MM.1S (cell line): ENCODE data around the gene SH3D19.

Source experiments
- DNase-seq: peaks from one replicate; pipeline ENCODE4 v3.0.0-alpha.2; 2015
- H2AFZ ChIP-seq: fragments of 300-600 bp; sonication (generic); 2 replicates; pipeline ENCODE4 v1.6.0; 2016; ENCODE audit warnings: antibody characterized with exemption, low read length
- H3F3A ChIP-seq: fragments of 300-600 bp; sonication (generic); 2 replicates; pipeline ENCODE4 v1.6.1; 2016; ENCODE audit warnings: mild to moderate bottlenecking, antibody characterized with exemption, low read length, moderate library complexity, mixed read lengths; ENCODE audit not compliant: insufficient read depth
- H3K27ac ChIP-seq: fragments of 300-600 bp; sonication (generic); 2 replicates; pipeline ENCODE4 v1.5.1; 2016; ENCODE audit warnings: mild to moderate bottlenecking, low read length
- H3K27me3 ChIP-seq: fragments of 300-600 bp; sonication (generic); replicated peaks from 2 replicates; pipeline ENCODE4 v1.6.0; 2016; ENCODE audit warnings: low read length; ENCODE audit not compliant: insufficient read depth
- H3K36me3 ChIP-seq: fragments of 300-600 bp; sonication (generic); replicated peaks from 2 replicates; pipeline ENCODE4 v1.6.1; 2016; ENCODE audit warnings: mild to moderate bottlenecking, low read length, mixed read lengths; ENCODE audit not compliant: insufficient read depth
- H3K4me1 ChIP-seq: fragments of 300-600 bp; sonication (generic); 2 replicates; pipeline ENCODE4 v1.6.1; 2016; ENCODE audit warnings: low read length, mixed read lengths
- H3K4me2 ChIP-seq: fragments of 300-600 bp; sonication (generic); 2 replicates; pipeline ENCODE4 v1.6.0; 2016; ENCODE audit warnings: low read depth, low read length
- H3K4me3 ChIP-seq: fragments of 300-600 bp; sonication (generic); 2 replicates; pipeline ENCODE4 v1.5.1; 2016; ENCODE audit warnings: low read length, mixed read lengths
- H3K79me2 ChIP-seq: fragments of 300-600 bp; sonication (generic); 2 replicates; pipeline ENCODE4 v1.6.1; 2016; ENCODE audit warnings: mixed run types, low read length, mixed read lengths
- H3K9ac ChIP-seq: fragments of 300-600 bp; sonication (generic); 2 replicates; pipeline ENCODE4 v1.6.1; 2016; ENCODE audit warnings: low read length, mixed read lengths
- H3K9me2 ChIP-seq: fragments of 300-600 bp; sonication (generic); replicated peaks from 2 replicates; pipeline ENCODE4 v1.6.1; 2016; ENCODE audit warnings: mild to moderate bottlenecking, low read length, mixed read lengths; ENCODE audit not compliant: insufficient read depth
- H3K9me3 ChIP-seq: fragments of 300-600 bp; sonication (generic); replicated peaks from 2 replicates; pipeline ENCODE4 v1.6.1; 2016; ENCODE audit warnings: mild to moderate bottlenecking, low read length, mixed read lengths; ENCODE audit not compliant: insufficient read depth
- H4K20me1 ChIP-seq: fragments of 300-600 bp; sonication (generic); 2 replicates; pipeline ENCODE4 v1.6.1; 2016; ENCODE audit warnings: mild to moderate bottlenecking, low read length, moderate library complexity, mixed read lengths; ENCODE audit not compliant: insufficient read depth
- CTCF ChIP-seq: fragments of 300-600 bp; sonication (generic); IDR thresholded peaks from 2 replicates; pipeline ENCODE4 v1.5.1; 2016; ENCODE audit warnings: antibody characterized with exemption, low read length, mixed read lengths
- EZH2 ChIP-seq: fragments of 300-600 bp; sonication (generic); optimal IDR thresholded peaks from 2 replicates; pipeline ENCODE3; 2017; ENCODE audit warnings: low read depth, mild to moderate bottlenecking, antibody characterized with exemption, low read length, mixed read lengths
- EZH2phosphoT487 ChIP-seq: fragments of 300-600 bp; sonication (generic); IDR thresholded peaks from 2 replicates; pipeline ENCODE4 v1.6.1; 2018; ENCODE audit warnings: antibody characterized with exemption, low read length

The SH3D19 gene

GRCh38 chr4:151297170-151297569 lies 28.2 kb downstream of the SH3D19 start:
- no peaks in the 10 kb centered on the region for H3K27me3 ChIP-seq
- H3K4me2 ChIP-seq, result no peak overlapping the region
- H4K20me1 ChIP-seq, result no peaks in the 10 kb centered on the region
- H3K4me3 ChIP-seq, result no peak overlapping the region
- H3K9ac ChIP-seq, result no peak overlapping the region
- no peaks in the 10 kb centered on the region for H3K36me3 ChIP-seq
- no peaks in the 10 kb centered on the region for H3K79me2 ChIP-seq
- H2AFZ ChIP-seq, result no peak overlapping the region
- H3K4me1 ChIP-seq, result no peaks in the 10 kb centered on the region
- no peaks in the 10 kb centered on the region for H3K9me3 ChIP-seq
- no peaks in the 10 kb centered on the region for H3K9me2 ChIP-seq
- no peak overlapping the region for H3K27ac ChIP-seq
- TF ChIP-seq EZH2phosphoT487, result no peak
- no peak for TF ChIP-seq EZH2
- TF ChIP-seq CTCF, result no peak
- DNase-seq, result no peak
- no peaks in the 10 kb centered on the region for H3F3A ChIP-seq

GRCh38 chr4:151296227-151296626 lies 29.2 kb downstream of the SH3D19 start:
- Histone ChIP-seq H3K9me3 (no peaks in the 10 kb centered on the region), H3K4me3 (no peak overlapping the region), H3K4me1 (no peaks in the 10 kb centered on the region), H2AFZ (no peak overlapping the region), H3K79me2 (no peaks in the 10 kb centered on the region), H3K9me2 (no peaks in the 10 kb centered on the region), H3K27me3 (no peaks in the 10 kb centered on the region), H3K36me3 (no peaks in the 10 kb centered on the region), H3K9ac (no peak overlapping the region), H4K20me1 (no peaks in the 10 kb centered on the region), H3K4me2 (no peak overlapping the region), H3K27ac (no peak overlapping the region), H3F3A (no peaks in the 10 kb centered on the region)
- no peak for DNase-seq
- TF ChIP-seq EZH2 (no peak), CTCF (no peak), EZH2phosphoT487 (no peak)

- TF ChIP-seq CTCF, result no peak
- no peak for TF ChIP-seq EZH2phosphoT487
- no peak for TF ChIP-seq EZH2
- H3K9ac ChIP-seq, result no peak overlapping the region
- H3K4me3 ChIP-seq, result no peak overlapping the region
- no peak for DNase-seq
- no peaks in the 10 kb centered on the region for H3K36me3 ChIP-seq
- H4K20me1 ChIP-seq, result no peaks in the 10 kb centered on the region
- no peaks in the 10 kb centered on the region for H3K79me2 ChIP-seq
- no peaks in the 10 kb centered on the region for H3K4me1 ChIP-seq
- H3K9me2 ChIP-seq, result no peaks in the 10 kb centered on the region
- H3K27ac ChIP-seq, result no peak overlapping the region
- H3F3A ChIP-seq, result no peaks in the 10 kb centered on the region
- H3K4me2 ChIP-seq, result no peak overlapping the region
- H3K9me3 ChIP-seq, result no peaks in the 10 kb centered on the region
- no peaks in the 10 kb centered on the region for H3K27me3 ChIP-seq
- no peak overlapping the region for H2AFZ ChIP-seq
These were observed 30.4 kb downstream of the SH3D19 start for GRCh38 chr4:151294833-151295496.
